Measurements from ENCODE around the gene POU2F2.

The POU2F2 gene

DNA sequence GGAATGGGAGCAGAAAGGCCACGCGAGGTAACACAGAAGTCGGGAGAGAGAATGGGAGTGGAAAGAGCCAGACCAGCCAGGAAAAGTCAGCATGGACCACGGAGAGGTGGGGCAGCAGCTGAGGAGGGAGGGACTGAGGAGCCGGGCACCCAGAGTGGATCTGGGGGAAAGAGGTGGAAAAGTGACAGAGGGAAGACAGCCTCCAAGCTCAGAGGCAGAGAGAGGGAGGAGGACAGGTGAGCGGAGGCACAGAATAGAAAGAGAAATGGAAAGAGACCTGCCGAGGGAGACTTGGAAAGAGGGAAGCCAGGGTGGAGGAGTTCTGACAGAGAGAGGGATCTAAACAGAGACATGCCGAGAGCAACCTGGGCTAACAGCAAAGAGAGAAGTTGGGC is 63.9 kb downstream of the POU2F2 start:
- no peaks in the 10 kb centered on the region for H3K4me1 ChIP-seq (ENCODE audit: insufficient read depth, poor library complexity, severe bottlenecking)
- no peaks in the 10 kb centered on the region for H3K9me3 ChIP-seq (ENCODE audit: severe bottlenecking)
- no peaks in the 10 kb centered on the region for H3K36me3 ChIP-seq (ENCODE audit: low read depth)
- no peak overlapping the region for H3K27ac ChIP-seq (ENCODE audit: poor library complexity, severe bottlenecking)
- H3K4me3 ChIP-seq (ENCODE audit: severe bottlenecking) = no peak overlapping the region
- TF ChIP-seq, protein P1, sequence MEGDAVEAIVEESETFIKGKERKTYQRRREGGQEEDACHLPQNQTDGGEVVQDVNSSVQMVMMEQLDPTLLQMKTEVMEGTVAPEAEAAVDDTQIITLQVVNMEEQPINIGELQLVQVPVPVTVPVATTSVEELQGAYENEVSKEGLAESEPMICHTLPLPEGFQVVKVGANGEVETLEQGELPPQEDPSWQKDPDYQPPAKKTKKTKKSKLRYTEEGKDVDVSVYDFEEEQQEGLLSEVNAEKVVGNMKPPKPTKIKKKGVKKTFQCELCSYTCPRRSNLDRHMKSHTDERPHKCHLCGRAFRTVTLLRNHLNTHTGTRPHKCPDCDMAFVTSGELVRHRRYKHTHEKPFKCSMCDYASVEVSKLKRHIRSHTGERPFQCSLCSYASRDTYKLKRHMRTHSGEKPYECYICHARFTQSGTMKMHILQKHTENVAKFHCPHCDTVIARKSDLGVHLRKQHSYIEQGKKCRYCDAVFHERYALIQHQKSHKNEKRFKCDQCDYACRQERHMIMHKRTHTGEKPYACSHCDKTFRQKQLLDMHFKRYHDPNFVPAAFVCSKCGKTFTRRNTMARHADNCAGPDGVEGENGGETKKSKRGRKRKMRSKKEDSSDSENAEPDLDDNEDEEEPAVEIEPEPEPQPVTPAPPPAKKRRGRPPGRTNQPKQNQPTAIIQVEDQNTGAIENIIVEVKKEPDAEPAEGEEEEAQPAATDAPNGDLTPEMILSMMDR (IDR thresholded peaks at IDR 0.05; ENCODE audit: poor library complexity, severe bottlenecking) = no peak
- no peak for DNase-seq (ENCODE audit: low spot score)
- ATAC-seq (ENCODE audit: low read depth) = no peak
- H3K27me3 ChIP-seq (ENCODE audit: insufficient read depth, poor library complexity, severe bottlenecking) = peaks cover 21% of the 10 kb centered on the region

DNA sequence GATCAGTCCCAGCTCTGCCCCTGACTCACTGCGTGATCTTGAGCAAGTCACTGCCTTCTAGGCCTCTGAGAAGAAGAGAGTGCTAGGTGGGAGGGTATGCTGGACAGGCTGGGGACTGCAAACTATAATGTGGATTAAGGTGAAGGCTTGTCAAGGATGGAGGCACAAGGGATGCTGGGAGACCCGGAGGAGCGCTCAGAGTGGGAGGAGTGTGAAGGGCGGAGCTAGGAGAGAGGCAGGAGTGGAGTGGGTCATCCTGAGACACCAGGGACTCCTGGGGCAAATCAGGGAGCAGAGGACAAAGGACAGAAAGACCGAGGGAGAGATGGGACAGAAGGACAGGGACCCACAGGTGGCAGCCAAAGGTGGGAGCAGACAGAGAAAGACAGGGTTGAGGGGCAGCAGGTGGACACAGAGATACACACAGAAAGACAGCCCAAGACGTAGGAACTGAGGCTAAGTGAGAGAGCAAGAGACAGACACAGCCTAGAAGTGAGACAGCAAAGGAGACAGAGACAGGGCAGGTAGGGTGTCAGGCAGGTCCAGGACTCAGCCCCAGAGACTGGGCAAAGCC is 64.8 kb downstream of the POU2F2 start:
- Histone ChIP-seq H3K36me3 (ENCODE audit: low read depth) (no peaks in the 10 kb centered on the region), H3K4me1 (ENCODE audit: insufficient read depth, poor library complexity, severe bottlenecking) (no peaks in the 10 kb centered on the region), H3K27me3 (ENCODE audit: insufficient read depth, poor library complexity, severe bottlenecking) (peaks cover 21% of the 10 kb centered on the region), H3K4me3 (ENCODE audit: severe bottlenecking) (no peak overlapping the region), H3K27ac (ENCODE audit: poor library complexity, severe bottlenecking) (no peak overlapping the region), H3K9me3 (ENCODE audit: severe bottlenecking) (no peaks in the 10 kb centered on the region)
- ATAC-seq (ENCODE audit: low read depth) (no peak), DNase-seq (ENCODE audit: low spot score) (no peak)
- TF ChIP-seq, protein P1 (IDR thresholded peaks at IDR 0.05; ENCODE audit: poor library complexity, severe bottlenecking) = no peak

DNA sequence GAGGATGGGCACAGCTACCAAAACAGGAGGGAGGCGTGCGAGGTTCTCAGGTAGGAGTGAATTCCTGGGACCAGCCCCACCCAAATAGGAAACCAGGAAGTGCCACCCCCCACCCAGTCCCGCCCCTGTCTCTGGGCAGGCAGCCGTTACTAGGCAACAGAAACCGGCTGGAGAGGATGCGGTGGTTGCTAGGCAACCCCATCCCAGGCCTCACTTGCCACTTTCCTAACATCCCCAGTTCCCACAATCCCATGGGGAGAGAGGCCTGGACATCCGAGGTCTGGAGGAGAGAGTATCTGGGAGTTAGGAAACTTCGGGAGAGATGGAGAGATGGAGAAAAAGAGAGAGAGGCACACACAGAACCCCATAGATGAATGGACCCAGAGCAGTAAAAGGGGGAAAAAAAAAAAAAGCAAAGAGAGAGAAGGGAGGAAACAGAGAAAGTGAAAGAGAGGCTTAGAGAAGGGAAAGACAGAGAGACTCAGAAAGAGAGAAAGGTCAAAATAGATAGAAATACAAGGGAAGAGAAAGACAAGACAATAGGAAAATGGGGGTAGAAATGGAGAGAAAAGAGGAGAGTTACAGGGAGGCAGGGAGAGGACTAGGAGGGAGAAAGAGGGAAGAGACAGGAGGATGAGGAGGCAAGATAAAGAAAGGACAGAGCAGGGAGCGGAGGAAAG is 66.0 kb downstream of the POU2F2 start:
- no peak overlapping the region for H3K27ac ChIP-seq (ENCODE audit: poor library complexity, severe bottlenecking)
- DNase-seq (ENCODE audit: low spot score) = no peak
- H3K36me3 ChIP-seq (ENCODE audit: low read depth) = no peaks in the 10 kb centered on the region
- H3K4me3 ChIP-seq (ENCODE audit: severe bottlenecking) = no peak overlapping the region
- H3K9me3 ChIP-seq (ENCODE audit: severe bottlenecking) = no peaks in the 10 kb centered on the region
- H3K4me1 ChIP-seq (ENCODE audit: insufficient read depth, poor library complexity, severe bottlenecking) = no peaks in the 10 kb centered on the region
- TF ChIP-seq, protein P1 (IDR thresholded peaks at IDR 0.05; ENCODE audit: poor library complexity, severe bottlenecking) = no peak
- H3K27me3 ChIP-seq (ENCODE audit: insufficient read depth, poor library complexity, severe bottlenecking) = peaks cover 21% of the 10 kb centered on the region
- ATAC-seq (ENCODE audit: low read depth) = peak; percentile 48; the same call in 2 of the 3 replicates

DNA sequence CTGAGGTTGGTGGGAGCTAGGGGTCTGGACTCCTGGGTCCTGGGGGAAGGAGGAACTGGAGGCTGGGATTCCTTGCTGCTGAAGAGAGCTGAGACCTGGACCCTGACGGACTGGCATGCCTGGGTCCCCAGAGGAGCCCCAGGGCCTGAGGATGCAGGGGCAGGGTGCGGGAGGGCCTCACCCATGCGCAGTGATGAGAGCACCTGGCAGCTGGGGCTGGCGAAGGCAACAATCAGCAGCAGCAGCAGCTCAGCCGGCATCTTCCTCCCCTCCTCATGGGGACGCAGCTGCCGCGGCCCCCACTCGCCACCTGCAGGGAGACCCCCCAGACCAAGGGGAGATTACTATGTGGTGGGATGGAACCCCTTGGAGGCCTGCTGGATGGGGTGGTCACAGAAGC is 66.7 kb downstream of the POU2F2 start:
- H3K27ac ChIP-seq (ENCODE audit: poor library complexity, severe bottlenecking) = no peak overlapping the region
- H3K4me3 ChIP-seq (ENCODE audit: severe bottlenecking) = no peak overlapping the region
- DNase-seq (ENCODE audit: low spot score) = no peak
- no peaks in the 10 kb centered on the region for H3K9me3 ChIP-seq (ENCODE audit: severe bottlenecking)
- H3K4me1 ChIP-seq (ENCODE audit: insufficient read depth, poor library complexity, severe bottlenecking) = no peaks in the 10 kb centered on the region
- TF ChIP-seq, protein P1 (IDR thresholded peaks at IDR 0.05; ENCODE audit: poor library complexity, severe bottlenecking) = no peak
- no peaks in the 10 kb centered on the region for H3K36me3 ChIP-seq (ENCODE audit: low read depth)
- peaks cover 21% of the 10 kb centered on the region for H3K27me3 ChIP-seq (ENCODE audit: insufficient read depth, poor library complexity, severe bottlenecking)
- no peak for ATAC-seq (ENCODE audit: low read depth)

DNA sequence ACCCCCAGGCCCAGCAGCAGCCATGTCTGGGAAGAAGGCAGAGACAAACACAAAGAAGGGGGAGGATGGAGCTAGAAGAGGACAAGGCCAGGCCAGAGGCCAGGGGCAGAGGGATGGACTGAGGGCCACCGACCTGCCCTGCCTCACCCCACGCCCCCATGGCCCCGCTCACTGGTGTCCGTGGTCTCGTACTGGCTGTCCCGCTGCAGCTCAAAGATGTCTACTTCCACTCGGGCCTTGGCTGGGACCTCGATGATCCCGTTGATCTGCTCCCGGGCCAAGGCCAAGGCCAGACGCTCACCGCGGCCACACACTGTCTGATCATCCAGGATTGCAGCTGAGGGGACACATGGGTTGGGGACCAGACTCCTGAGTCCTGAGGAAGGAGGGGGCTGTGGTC is 67.2 kb downstream of the POU2F2 start:
- no peaks in the 10 kb centered on the region for H3K36me3 ChIP-seq (ENCODE audit: low read depth)
- no peak overlapping the region for H3K27ac ChIP-seq (ENCODE audit: poor library complexity, severe bottlenecking)
- no peaks in the 10 kb centered on the region for H3K9me3 ChIP-seq (ENCODE audit: severe bottlenecking)
- ATAC-seq (ENCODE audit: low read depth) (no peak), DNase-seq (ENCODE audit: low spot score) (no peak)
- no peaks in the 10 kb centered on the region for H3K4me1 ChIP-seq (ENCODE audit: insufficient read depth, poor library complexity, severe bottlenecking)
- TF ChIP-seq, protein P1 (IDR thresholded peaks at IDR 0.05; ENCODE audit: poor library complexity, severe bottlenecking) = no peak
- peaks cover 21% of the 10 kb centered on the region for H3K27me3 ChIP-seq (ENCODE audit: insufficient read depth, poor library complexity, severe bottlenecking)
- H3K4me3 ChIP-seq (ENCODE audit: severe bottlenecking) = no peak overlapping the region

Data from RWPE2 (cell line).